ENCODE measurements around the gene ADAP2. TPM values are rescaled to one million over a fixed set of nuclear protein-coding genes. Genes with fewer than 3 reads are reported as not detected.
"Not testable (repeated sequence)": the region's sequence is repeated elsewhere in the genome, so short reads cannot be mapped to it uniquely, and the experiment has no call there.

ADAP2 gene
- total and polyA plus RNA-seq, 2 of the 8 experiments (the other 6 are each of a cell fraction or from before 2014, with no cell fraction given): 0.76 to 1.1 TPM

DNA sequence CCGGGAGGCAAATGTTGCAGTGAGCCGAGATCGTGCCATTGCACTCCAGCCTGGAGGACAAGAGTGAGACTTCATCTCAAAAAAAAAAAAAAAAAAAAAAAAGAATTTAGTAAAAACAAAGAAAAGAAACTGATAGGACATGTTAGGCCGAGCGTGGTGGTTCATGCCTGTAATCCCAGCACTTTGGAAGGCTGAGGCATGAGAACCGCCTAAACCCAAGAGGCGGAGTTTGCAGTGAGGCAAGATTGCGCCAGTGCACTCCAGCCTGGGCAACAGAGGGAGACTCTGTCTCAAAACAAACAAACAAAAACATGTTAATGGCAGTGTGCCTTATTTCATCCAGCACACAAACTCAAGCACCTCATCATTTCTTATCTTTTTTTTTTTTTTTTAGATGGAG lies 42.6 kb downstream of the ADAP2 start:
- H3K79me2 ChIP-seq (ENCODE audit: control insufficient read depth in 1 of 2, insufficient read depth in 2 of 2, low read length in 2 of 2); H2AFZ ChIP-seq (ENCODE audit: low read length); FAIRE-seq; H2BK12ac ChIP-seq (ENCODE audit: low read depth, low read length); H3K9me3 ChIP-seq (ENCODE audit: insufficient read depth in 2 of 2, low read depth in 1 of 2, low read length in 1 of 2); H4K91ac ChIP-seq (replicated peaks; ENCODE audit: insufficient read length, low read length); DNase-seq (ENCODE audit: low read depth in 1 of 2, low spot score in 2 of 2); H2BK20ac ChIP-seq (ENCODE audit: low read length); H2BK5ac ChIP-seq (ENCODE audit: low read depth, low read length); H3K79me1 ChIP-seq (ENCODE audit: low read depth, low read length); H2BK120ac ChIP-seq (replicated peaks; ENCODE audit: low read depth, low read length); H4K20me1 ChIP-seq (replicated peaks in 1 of 2; ENCODE audit: control insufficient read depth in 1 of 2, insufficient read depth in 2 of 2, low read length in 2 of 2); H3K23ac ChIP-seq (ENCODE audit: insufficient read length); H4K5ac ChIP-seq (ENCODE audit: insufficient read length, low read depth, low read length); H2AK5ac ChIP-seq (ENCODE audit: low read depth, low read length); H3K27ac ChIP-seq (ENCODE audit: low read depth, low read length); H3K23me2 ChIP-seq (ENCODE audit: low read depth, low read length); H3K4me2 ChIP-seq (ENCODE audit: insufficient read depth in 1 of 2, low read depth in 2 of 2, low read length in 2 of 2); POLR2A ChIA-PET (ENCODE audit: partially characterized antibody); H3K9ac ChIP-seq (replicated peaks in 1 of 4; ENCODE audit: extremely low read depth in 1 of 4, low read depth in 3 of 4, low read length in 3 of 4); CTCF ChIA-PET (ENCODE audit: partially characterized antibody); H3K14ac ChIP-seq (ENCODE audit: insufficient read length); H2BK15ac ChIP-seq (ENCODE audit: low read length); H3K36me3 ChIP-seq (ENCODE audit: control insufficient read depth in 2 of 4, insufficient read depth in 4 of 4, low read length in 3 of 4); H4K8ac ChIP-seq (ENCODE audit: extremely low read depth, insufficient read depth, low read length); H3K4me3 ChIP-seq (ENCODE audit: extremely low read depth in 1 of 4, insufficient read depth in 2 of 4, low read depth in 3 of 4, low read length in 4 of 4); H3K56ac ChIP-seq (replicated peaks; ENCODE audit: insufficient read length, low read depth, low read length); H3K4ac ChIP-seq (replicated peaks; ENCODE audit: insufficient read length, low read depth, low read length); H3K27me3 ChIP-seq (replicated peaks in 1 of 4; ENCODE audit: control insufficient read depth in 3 of 4, extremely low read depth in 1 of 4, insufficient read depth in 3 of 4, low read length in 3 of 4); H3K4me1 ChIP-seq (replicated peaks in 1 of 4; ENCODE audit: control insufficient read depth in 3 of 4, insufficient read depth in 4 of 4, low read length in 3 of 4); H3K18ac ChIP-seq (ENCODE audit: extremely low read depth, low read length): not testable (repeated sequence)
- WGBS, 2 experiments (ENCODE audit: extremely low coverage in 1 of 2, insufficient coverage in 1 of 2, insufficient read length in 1 of 2, insufficient replicate concordance in 2 of 2, low coverage in 1 of 2, low lambda C conversion rate in 2 of 2, missing lambda C conversion rate in 1 of 2): 78% methylated on average over 8 of the region's 8 CpGs; no CpG with 5 or more reads in 1 of the 2 experiments

Measured in H1 (cell line).